Measurements from ENCODE around the gene RNU2-1.

- TF ChIP-seq, protein P1, sequence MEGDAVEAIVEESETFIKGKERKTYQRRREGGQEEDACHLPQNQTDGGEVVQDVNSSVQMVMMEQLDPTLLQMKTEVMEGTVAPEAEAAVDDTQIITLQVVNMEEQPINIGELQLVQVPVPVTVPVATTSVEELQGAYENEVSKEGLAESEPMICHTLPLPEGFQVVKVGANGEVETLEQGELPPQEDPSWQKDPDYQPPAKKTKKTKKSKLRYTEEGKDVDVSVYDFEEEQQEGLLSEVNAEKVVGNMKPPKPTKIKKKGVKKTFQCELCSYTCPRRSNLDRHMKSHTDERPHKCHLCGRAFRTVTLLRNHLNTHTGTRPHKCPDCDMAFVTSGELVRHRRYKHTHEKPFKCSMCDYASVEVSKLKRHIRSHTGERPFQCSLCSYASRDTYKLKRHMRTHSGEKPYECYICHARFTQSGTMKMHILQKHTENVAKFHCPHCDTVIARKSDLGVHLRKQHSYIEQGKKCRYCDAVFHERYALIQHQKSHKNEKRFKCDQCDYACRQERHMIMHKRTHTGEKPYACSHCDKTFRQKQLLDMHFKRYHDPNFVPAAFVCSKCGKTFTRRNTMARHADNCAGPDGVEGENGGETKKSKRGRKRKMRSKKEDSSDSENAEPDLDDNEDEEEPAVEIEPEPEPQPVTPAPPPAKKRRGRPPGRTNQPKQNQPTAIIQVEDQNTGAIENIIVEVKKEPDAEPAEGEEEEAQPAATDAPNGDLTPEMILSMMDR (IDR thresholded peaks at IDR 0.05): no peak
- no peak for TF ChIP-seq REST (IDR thresholded peaks at IDR 0.05; ENCODE audit: insufficient read depth in 1 of 2, low read depth in 2 of 2, low read length in 1 of 2)
- no peak for TF ChIP-seq SIN3A (IDR thresholded peaks at IDR 0.05; ENCODE audit: borderline replicate concordance, insufficient read depth, low read depth, low read length)
Observed at GRCh38 chr17:43220511-43221125, 13.2 kb downstream of the RNU2-1 start.
